ENCODE results near the gene ZEB2. TPM values are rescaled to one million over a fixed set of nuclear protein-coding genes. Genes with fewer than 3 reads are reported as not detected.

The ZEB2 gene
- total and polyA plus RNA-seq, 2 donors (not counting 3 experiments of a cell fraction or from before 2014, with no cell fraction given): 17.9 to 49.6 TPM

DNA sequence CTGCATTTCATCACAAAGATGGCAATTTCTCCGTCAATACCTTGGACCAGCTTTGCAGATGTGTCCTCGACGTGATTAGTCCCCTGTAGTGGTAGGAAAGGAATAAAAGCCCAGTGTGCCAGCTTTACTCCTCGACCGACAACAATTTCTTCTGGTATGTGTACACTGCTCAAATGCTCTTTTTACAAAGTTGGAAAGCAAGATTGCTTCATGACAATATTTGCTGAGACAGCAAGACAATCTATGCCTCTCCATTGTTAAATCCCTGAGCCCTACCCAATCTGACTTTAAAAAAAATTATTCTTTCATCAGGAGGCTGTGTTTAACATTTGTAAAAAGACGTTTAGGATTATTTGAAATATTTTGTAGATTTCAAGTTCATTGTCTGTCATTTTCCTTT, 27.6 kb upstream of the ZEB2 start:
- peak; percentile 26 for FAIRE-seq
- no peak for DNase-seq (ENCODE audit: low read depth, low spot score)
- Histone ChIP-seq H2AFZ (ENCODE audit: low read depth, low read length) (no peak overlapping the region), H3K27ac (ENCODE audit: insufficient read depth, low read depth, low read length) (no peak overlapping the region), H3K9me1 (replicated peaks; ENCODE audit: control insufficient read depth, extremely low read depth, insufficient read depth, low read length) (no peaks in the 10 kb centered on the region), H3K4me2 (ENCODE audit: insufficient read depth, low read length) (no peak overlapping the region), H3K36me3 (ENCODE audit: control insufficient read depth in 2 of 2, extremely low read depth in 1 of 2, insufficient read depth in 2 of 2, low read length in 2 of 2) (no peaks in the 10 kb centered on the region), H3K9me3 (replicated peaks; ENCODE audit: control insufficient read depth, insufficient read depth, low read length) (no peaks in the 10 kb centered on the region), H3K4me3 (replicated peaks in 1 of 3; ENCODE audit: insufficient read depth in 1 of 3, low read depth in 1 of 3, low read length in 3 of 3) (no peak overlapping the region), H3K79me2 (ENCODE audit: control insufficient read depth, insufficient read depth, low read length) (no peaks in the 10 kb centered on the region), H3K27me3 (ENCODE audit: control insufficient read depth in 2 of 2, insufficient read depth in 2 of 2, low read length in 2 of 2) (no peaks in the 10 kb centered on the region), H3K9ac (replicated peaks; ENCODE audit: extremely low read depth, insufficient read depth, low read length) (no peak overlapping the region), H3K4me1 (ENCODE audit: control insufficient read depth, extremely low read depth, insufficient read depth, low read length) (no peaks in the 10 kb centered on the region), H4K20me1 (replicated peaks; ENCODE audit: control insufficient read depth, extremely low read depth, insufficient read depth, low read length) (no peaks in the 10 kb centered on the region)
- BruUV-seq (replicated peaks): no TSS peak
- CTCF ChIA-PET: no interaction called here
- dilution Hi-C loops (cut with MboI; ENCODE audit: extremely low pct_ligation_motif_present, low sequenced_read_pairs): no loop called here
- TF ChIP-seq JUN (IDR thresholded peaks at IDR 0.05; ENCODE audit: borderline replicate concordance, insufficient read depth, insufficient read length, low read depth) (no peak), POLR2A (IDR thresholded peaks at IDR 0.05; ENCODE audit: low read depth, low read length) (no peak), EZH2 (IDR thresholded peaks at IDR 0.05; ENCODE audit: borderline replicate concordance, low read depth, low read length, severe bottlenecking) (no peak), POLR2AphosphoS5 (IDR thresholded peaks at IDR 0.05; ENCODE audit: insufficient read depth, low read depth, low read length) (no peak), FOS (IDR thresholded peaks at IDR 0.05; ENCODE audit: borderline replicate concordance, insufficient read depth, low read length) (no peak), MYC (IDR thresholded peaks at IDR 0.05; ENCODE audit: low read depth, low read length) (no peak)
- TF ChIP-seq, protein P1, sequence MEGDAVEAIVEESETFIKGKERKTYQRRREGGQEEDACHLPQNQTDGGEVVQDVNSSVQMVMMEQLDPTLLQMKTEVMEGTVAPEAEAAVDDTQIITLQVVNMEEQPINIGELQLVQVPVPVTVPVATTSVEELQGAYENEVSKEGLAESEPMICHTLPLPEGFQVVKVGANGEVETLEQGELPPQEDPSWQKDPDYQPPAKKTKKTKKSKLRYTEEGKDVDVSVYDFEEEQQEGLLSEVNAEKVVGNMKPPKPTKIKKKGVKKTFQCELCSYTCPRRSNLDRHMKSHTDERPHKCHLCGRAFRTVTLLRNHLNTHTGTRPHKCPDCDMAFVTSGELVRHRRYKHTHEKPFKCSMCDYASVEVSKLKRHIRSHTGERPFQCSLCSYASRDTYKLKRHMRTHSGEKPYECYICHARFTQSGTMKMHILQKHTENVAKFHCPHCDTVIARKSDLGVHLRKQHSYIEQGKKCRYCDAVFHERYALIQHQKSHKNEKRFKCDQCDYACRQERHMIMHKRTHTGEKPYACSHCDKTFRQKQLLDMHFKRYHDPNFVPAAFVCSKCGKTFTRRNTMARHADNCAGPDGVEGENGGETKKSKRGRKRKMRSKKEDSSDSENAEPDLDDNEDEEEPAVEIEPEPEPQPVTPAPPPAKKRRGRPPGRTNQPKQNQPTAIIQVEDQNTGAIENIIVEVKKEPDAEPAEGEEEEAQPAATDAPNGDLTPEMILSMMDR (IDR thresholded peaks at IDR 0.05; ENCODE audit: extremely low read depth in 1 of 2, insufficient read depth in 1 of 2, low read depth in 1 of 2, low read length in 2 of 2): no peak
- POLR2A ChIA-PET: no interaction called here
- intact Hi-C loops (cut with micrococcal nuclease): no loop called here

DNA sequence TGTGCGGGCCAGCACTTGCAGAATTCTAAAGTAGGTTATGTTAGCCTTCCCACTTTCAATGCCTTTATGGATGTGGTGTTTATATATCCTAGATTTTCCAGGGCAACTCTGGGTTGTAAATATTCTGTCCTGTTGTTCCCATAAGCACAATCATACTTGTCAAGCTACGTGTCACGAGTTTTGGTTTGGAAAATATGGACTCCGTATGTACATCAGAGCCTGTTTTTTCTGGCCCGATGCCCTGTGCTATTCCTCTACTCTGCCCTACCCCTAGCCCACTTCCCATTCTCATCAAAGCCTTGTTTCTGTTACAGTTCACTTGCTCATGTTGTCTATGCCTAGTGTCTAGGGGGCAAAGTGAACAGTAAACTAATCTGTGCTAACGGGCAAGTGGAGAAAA, 27.0 kb upstream of the ZEB2 start:
- TF ChIP-seq GATA2 (IDR thresholded peaks at IDR 0.05; ENCODE audit: insufficient read depth, insufficient read length, low read depth, low read length): no peak
- no peak for TF ChIP-seq FOS (IDR thresholded peaks at IDR 0.05; ENCODE audit: borderline replicate concordance, insufficient read depth, low read length)
- TF ChIP-seq, protein P1 (IDR thresholded peaks at IDR 0.05; ENCODE audit: extremely low read depth in 1 of 2, insufficient read depth in 1 of 2, low read depth in 1 of 2, low read length in 2 of 2): no peak
- no peak for TF ChIP-seq JUN (IDR thresholded peaks at IDR 0.05; ENCODE audit: borderline replicate concordance, insufficient read depth, insufficient read length, low read depth)
- no peak for TF ChIP-seq EZH2 (IDR thresholded peaks at IDR 0.05; ENCODE audit: borderline replicate concordance, low read depth, low read length, severe bottlenecking)
- no peak for TF ChIP-seq POLR2AphosphoS5 (IDR thresholded peaks at IDR 0.05; ENCODE audit: insufficient read depth, low read depth, low read length)
- Histone ChIP-seq H3K27ac (ENCODE audit: insufficient read depth, low read depth, low read length) (no peak overlapping the region), H3K9me3 (replicated peaks; ENCODE audit: control insufficient read depth, insufficient read depth, low read length) (no peaks in the 10 kb centered on the region), H3K79me2 (ENCODE audit: control insufficient read depth, insufficient read depth, low read length) (no peaks in the 10 kb centered on the region), H3K4me3 (replicated peaks in 1 of 3; ENCODE audit: insufficient read depth in 1 of 3, low read depth in 1 of 3, low read length in 3 of 3) (no peak overlapping the region), H3K9ac (replicated peaks; ENCODE audit: extremely low read depth, insufficient read depth, low read length) (no peak overlapping the region), H3K27me3 (ENCODE audit: control insufficient read depth in 2 of 2, insufficient read depth in 2 of 2, low read length in 2 of 2) (no peaks in the 10 kb centered on the region), H2AFZ (ENCODE audit: low read depth, low read length) (no peak overlapping the region), H3K4me1 (ENCODE audit: control insufficient read depth, extremely low read depth, insufficient read depth, low read length) (no peaks in the 10 kb centered on the region), H3K4me2 (ENCODE audit: insufficient read depth, low read length) (no peak overlapping the region), H3K9me1 (replicated peaks; ENCODE audit: control insufficient read depth, extremely low read depth, insufficient read depth, low read length) (no peaks in the 10 kb centered on the region), H3K36me3 (ENCODE audit: control insufficient read depth in 2 of 2, extremely low read depth in 1 of 2, insufficient read depth in 2 of 2, low read length in 2 of 2) (no peaks in the 10 kb centered on the region), H4K20me1 (replicated peaks; ENCODE audit: control insufficient read depth, extremely low read depth, insufficient read depth, low read length) (no peaks in the 10 kb centered on the region)
- BruUV-seq (replicated peaks): no TSS peak
- intact Hi-C loops (cut with micrococcal nuclease): no loop called here
- FAIRE-seq (no peak), DNase-seq (ENCODE audit: low read depth, low spot score) (peak; percentile 60)
- ChIA-PET POLR2A (no interaction called here), CTCF (no interaction called here)
- dilution Hi-C loops (cut with MboI; ENCODE audit: extremely low pct_ligation_motif_present, low sequenced_read_pairs): no loop called here

Data from endothelial cell of umbilical vein (primary cell).